Activated naive CD4-positive, alpha-beta T cell treated with anti-CD3 and anti-CD28 coated beads, Interleukin-2, amount 50 U/mL, for 16 hours (primary cell): ENCODE measurements around the gene ADRA1B.

Experiments used
- DNase-seq: peaks from one replicate; pipeline ENCODE4 v3.0.0-alpha.2; 2020

ADRA1B gene

DNA sequence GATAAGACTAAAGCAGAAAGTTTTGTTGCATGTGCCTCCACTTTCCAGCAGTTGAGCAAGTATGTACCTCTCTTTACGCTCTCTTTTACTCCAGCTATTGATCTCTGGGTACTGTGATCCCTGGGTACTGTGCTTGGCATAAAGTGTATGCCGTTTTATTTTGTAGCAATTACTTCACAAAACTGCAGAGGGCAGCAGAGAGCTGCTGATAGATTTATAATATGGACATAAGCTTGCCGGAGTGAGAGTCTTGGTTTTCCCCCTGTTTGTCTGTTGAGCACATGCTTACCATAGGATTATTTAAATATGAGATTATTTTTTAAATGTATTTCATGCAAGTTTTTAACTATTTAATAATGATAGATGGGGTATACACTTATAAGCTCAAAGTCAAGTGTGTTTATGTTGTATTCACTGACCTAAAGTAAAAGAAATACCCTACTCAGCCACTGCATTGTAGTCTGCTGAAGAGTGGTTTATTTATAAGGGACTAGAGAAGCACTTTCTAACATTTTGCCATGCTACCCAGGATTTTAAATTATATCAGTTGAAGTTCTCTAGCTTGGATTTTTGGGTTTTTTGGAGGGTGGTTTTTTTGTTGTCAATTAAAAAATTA lies 105.7 kb downstream of the ADRA1B start:
- peak; percentile 26 for DNase-seq
